NCI-H2171 (cell line): ENCODE results near the gene RICTOR.

Experiments used
- DNase-seq: peaks from one replicate; lab custom pipeline; 2025; lab: John Stamatoyannopoulos, UW

The RICTOR gene, protein sequence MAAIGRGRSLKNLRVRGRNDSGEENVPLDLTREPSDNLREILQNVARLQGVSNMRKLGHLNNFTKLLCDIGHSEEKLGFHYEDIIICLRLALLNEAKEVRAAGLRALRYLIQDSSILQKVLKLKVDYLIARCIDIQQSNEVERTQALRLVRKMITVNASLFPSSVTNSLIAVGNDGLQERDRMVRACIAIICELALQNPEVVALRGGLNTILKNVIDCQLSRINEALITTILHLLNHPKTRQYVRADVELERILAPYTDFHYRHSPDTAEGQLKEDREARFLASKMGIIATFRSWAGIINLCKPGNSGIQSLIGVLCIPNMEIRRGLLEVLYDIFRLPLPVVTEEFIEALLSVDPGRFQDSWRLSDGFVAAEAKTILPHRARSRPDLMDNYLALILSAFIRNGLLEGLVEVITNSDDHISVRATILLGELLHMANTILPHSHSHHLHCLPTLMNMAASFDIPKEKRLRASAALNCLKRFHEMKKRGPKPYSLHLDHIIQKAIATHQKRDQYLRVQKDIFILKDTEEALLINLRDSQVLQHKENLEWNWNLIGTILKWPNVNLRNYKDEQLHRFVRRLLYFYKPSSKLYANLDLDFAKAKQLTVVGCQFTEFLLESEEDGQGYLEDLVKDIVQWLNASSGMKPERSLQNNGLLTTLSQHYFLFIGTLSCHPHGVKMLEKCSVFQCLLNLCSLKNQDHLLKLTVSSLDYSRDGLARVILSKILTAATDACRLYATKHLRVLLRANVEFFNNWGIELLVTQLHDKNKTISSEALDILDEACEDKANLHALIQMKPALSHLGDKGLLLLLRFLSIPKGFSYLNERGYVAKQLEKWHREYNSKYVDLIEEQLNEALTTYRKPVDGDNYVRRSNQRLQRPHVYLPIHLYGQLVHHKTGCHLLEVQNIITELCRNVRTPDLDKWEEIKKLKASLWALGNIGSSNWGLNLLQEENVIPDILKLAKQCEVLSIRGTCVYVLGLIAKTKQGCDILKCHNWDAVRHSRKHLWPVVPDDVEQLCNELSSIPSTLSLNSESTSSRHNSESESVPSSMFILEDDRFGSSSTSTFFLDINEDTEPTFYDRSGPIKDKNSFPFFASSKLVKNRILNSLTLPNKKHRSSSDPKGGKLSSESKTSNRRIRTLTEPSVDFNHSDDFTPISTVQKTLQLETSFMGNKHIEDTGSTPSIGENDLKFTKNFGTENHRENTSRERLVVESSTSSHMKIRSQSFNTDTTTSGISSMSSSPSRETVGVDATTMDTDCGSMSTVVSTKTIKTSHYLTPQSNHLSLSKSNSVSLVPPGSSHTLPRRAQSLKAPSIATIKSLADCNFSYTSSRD (N-terminal part only)

DNA sequence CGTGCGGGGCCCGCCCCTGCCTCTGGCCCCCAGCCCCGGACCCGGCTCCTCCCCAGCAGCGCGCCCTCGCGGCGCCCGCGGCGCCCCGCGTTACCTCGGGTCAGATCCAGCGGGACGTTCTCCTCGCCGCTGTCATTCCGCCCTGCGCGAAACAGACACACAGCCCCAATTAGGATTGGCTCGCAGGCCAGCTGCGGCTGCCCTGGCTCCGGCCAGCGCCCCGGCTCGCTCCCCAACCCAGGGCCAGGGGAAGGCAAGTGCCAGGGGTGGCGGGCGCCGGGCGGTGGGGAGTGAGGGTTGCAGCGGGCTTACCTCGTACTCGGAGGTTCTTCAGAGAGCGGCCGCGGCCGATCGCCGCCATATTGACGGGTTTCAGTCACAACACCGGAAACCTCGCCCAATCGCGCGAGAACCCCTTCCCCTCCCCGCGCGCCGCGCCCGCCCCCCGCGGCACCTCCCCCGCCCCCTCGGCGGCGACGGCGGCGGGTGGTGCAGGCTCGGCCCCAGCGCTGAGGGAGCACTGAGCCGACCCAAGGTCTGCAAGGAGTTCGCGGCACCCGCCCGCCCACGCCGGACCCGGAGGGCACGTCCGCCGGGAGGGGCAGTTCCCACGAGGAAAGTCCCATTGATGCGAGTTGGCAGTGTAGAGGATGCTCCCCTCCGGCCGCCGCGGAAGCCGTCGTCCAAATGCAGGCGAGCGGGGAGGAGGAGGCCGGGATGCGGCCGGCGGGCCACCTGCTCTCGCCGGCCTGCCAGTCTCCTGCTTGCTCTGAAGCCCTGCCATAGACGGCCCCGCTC lies at the start of gene RICTOR:
Gene RICTOR (minus strand): TSS at position 383 of the 798 bp plus-strand sequence. CDS start 22 bp downstream, at position 361.
- peak; percentile 93 for DNase-seq

DNA sequence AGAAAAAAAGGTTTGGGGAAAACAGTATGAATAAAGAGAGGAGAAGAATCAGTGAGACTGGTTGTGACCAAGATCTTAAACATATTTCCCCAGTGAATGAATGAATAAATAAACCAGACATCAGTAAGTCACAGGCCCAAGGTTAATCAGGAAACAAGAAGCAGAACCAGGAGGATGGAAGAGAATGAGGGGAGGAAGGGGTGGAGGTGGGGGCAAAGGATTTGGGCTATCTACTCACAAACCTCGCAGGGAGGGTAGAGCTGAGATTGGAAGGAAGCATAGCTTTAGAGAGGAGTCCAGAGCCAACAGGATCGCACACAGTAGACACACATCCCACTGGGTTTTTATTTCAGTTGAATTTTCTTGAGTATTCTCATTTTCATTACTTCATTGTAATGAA lies 47.7 kb upstream of the RICTOR start:
- DNase-seq, result no peak

DNA sequence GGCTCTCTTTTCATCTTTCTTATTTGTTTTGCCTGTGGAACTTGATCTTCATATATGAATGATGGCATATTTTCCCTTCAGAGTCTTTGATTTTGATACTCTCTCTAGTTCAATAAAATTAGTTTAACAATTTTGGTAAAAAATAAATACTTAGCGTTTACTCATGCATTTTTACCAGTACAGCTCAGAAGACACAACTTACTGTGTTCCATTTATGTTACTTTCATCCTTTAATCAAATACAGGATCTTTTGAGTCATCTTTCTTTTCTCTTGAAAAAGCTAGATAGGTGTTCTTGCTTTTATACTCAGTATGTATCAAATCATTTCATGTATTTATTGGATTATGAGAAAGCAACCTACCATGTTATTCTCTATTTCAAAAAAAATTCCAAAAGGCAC lies 47.1 kb upstream of the RICTOR start:
- DNase-seq, result no peak

DNA sequence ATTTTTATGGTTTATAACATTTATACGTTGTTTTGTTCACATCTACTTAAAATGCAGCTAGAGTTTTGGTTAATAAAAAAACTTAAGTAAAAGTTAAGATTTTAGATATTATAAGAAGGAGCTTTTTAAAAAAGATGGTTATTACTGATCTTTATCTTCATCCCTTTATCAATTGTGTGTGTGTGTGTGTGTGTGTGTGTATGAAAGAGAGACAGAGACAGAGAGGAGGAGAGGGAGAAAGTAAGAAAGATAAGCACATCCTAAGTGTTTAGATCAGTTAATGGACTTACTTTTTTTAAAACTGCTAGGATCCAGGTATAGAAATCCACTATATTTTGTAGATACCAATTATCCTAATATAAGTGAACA lies 45.8 kb upstream of the RICTOR start:
- DNase-seq, result no peak

DNA sequence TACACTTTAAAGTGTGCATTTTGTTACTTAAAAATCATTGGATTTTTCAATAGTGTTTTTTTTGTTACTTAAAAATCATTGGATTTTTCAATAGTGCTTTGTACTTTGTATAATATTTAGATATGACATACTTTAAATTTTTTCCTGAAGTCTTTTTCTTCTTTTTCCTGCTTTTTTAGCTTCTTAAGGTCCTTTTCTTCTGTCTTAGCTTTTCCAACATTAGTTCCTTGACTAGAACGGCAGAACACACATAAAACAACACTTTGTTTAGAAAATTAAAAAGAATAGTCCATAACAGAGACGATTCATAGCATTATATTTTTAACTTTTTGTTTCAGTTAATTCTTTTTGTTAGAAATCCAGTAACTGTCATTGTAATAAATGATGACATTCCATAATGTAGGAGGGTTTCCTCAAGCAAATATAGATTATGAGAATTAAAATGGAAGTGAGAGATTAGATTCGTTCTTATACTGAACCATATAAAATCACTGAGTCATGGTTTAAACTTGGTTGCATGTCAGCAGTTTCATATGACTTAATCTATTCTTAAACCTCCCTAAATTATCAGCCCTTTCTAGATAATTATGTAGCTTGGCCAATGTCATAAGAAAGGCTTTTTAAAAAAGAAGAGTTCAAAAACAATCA lies 45.3 kb upstream of the RICTOR start:
- no peak for DNase-seq

DNA sequence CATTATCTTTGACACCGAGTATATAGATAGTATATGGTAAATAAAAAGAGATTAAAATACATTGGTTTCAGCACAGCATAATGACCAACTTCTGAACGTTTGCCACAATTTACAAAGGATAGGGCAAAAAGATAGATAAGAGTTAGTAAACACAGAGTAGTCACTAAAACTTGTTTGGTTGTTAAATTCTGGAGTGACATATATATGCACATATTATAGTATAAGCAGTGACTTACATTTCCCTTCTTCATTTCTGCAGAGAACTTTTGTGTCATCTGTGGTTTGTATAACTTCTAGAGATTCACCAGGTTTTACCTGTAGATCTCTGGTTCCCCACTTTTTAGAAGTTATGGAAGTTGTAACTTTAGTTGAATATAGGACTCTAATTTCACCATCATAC lies 44.4 kb upstream of the RICTOR start:
- no peak for DNase-seq

DNA sequence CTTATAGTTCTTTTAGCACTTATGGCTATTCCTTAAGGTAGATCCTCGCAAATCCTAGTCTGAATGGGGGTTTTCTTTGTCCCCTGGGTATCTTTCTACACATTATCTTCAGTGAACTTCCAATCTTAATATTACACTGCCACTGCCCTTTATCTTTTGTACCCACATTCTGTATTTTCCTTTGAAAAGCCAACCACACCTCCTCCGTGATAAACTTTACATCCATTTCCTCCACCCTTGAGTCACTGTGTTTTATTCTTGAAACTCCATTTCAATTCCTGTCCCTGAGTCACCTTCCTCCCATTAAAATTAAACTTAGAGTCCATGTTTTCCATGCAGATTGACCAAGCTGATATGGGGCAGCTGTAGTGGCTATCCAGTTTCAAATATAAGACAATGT lies 43.2 kb upstream of the RICTOR start:
- no peak for DNase-seq

DNA sequence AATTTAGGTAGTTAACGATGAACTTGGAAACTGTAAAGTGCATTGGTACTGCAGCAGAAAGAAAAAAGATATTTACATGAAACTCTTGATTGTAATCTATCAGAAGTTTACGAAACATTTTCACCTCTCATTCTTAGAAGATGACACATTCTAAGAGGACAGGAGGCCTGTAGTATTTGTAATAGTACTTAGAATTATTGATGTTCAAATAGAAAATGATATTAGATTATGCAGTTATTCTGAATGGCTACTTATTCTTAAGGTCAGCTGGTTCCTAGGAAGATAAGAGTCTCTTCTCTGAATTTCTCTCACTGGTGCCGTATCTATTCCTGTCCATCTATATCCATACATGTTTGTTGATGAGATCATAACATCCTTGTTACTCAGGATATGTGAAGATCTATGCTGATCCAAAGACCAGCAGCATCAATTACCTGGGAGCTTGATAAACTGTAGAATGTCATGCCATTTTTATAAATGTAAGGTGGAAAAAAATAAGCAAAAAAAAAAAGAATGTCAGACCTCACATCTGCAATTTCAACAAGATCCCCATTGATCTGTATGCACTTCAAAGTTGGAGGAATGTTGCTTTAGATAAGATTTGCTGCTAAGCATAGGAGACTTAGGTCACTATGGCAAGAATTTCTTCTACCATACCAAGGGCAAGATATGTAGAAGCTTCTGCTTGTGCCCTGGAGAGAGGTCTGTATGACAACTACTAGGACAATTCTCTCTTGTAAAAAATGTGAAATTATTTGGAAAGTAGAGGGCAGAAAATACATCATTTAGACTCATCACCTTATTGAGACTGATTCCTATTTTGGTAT lies 42.4 kb upstream of the RICTOR start:
- DNase-seq, result no peak

DNA sequence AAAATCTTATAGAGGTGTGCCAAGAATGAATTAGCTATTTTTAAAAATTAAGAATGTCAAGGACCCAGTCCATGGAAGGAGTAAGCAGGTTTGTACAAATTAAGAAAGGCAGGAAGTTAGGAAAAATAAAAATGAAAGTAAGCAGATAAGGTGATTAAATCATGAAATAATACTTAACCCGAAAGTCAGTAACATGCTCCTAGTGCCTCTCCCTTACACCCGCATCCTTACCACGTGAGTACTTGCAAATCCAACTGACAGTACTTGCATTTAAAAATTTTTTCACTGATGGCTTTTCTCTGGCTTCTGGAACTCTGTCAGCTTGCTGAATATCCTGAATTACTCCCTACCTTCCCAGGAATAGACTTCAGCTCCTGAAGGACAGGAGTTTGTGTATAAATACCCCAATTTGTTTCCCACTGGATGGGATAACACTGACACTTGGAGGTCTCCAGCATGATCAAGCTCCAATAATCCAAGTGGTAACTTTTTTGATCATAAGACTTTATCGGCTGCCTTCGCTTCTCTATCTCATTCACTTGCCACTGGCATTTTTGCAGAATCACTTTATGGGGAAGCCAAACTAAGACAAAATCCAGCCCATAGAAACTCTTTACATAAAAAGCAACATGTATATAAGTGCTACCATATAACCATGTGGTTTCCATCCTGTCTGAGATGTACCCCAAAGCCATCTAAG lies 41.6 kb upstream of the RICTOR start:
- no peak for DNase-seq

DNA sequence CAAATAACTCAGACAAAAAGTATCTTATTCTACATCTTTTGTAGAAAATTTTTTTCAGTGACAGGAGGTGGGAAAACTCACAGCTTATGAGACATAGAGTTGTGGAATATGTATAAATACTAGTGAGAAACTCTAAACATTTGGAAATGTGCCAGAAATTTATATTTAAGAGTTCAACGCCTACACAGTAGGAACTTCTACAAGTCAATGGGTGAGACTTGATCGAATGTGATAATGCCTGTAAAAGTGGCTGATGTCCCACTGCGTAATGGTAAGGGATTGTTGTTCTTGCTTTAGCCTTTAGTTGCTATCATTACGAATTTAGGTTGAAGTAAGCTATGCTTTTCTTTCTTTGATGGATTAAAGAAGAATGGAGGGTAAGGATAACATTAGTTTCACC lies 40.0 kb upstream of the RICTOR start:
- DNase-seq, result no peak

DNA sequence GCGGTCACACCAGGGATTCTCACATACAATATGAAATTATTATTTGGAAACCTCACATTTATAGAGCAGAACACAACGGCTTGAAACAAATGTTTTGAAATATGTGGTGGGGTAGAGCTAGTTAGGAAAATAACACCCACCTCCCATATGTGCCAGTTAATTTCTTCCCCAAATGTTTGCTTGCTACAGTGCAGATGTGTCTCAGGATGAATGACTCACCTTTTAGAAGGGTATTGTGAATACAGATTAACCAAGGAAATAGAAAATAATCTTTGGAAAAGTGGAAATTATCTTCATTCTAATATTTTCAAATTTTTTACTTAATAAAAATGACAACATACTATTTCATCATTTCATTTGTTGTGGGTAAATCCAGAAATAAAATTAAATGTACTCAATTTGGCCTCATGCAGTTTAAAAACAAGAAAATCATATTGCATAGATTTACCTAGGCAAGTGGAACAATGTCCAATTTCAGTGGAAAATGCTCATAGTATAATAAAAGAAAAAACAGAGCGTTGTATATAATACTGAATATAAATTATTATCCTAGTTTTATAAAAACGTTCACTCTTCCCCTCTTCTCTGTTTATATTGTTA lies 39.3 kb upstream of the RICTOR start:
- no peak for DNase-seq

DNA sequence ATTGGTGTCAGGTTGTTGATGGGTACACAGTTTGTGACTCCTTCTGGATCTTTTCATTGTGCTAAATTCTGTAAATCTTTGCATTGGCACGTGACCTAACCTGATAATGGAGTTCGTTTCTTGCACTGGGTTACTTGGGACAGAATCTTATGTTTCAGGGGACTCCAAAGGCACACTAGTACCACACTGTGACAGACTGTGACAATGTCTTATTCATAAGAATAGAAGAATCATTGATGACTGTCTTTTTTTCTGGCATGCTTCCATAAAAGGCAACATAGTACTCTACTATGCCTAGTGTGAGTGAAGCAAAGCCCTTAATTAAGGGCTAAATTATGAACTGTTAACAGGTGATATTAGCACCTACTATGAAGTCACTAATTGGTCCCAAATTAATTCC lies 35.4 kb upstream of the RICTOR start:
- DNase-seq, result no peak

DNA sequence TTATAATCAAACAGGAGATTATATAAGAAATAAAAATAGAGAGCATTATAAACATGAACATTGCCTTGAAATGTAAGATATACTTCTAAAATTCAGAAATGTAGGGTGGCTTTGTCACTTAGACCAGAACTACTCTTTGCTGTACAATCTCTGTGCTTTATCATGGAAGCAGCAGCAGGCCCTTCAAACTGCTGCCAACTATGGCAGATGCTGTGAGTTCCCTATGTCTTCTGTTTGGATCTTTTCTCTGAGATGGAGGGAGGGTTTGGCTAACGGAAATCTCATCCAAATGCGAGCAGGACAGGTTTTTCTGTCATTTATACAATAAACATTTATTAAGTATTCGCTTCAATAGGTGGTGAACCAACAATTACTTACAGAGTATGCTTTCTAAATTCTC lies 34.8 kb upstream of the RICTOR start:
- DNase-seq, result no peak

DNA sequence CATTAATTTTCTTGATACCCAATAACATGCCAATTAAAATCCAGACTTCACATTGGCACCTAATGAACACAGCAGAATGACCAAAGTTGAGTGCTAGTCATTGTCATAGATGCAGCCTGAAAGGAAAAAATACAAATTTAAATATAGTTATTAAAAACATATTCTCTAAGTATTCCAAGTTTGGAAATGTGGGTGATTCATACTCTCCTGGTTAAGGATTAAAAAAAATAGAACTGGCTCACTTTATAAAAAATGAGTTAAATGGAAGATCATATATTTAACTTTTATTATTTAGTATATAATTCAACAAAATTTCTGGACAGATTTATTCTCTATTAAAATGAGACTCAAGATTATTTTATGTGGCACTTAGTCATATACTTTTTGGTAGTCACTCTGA lies 33.2 kb upstream of the RICTOR start:
- no peak for DNase-seq

DNA sequence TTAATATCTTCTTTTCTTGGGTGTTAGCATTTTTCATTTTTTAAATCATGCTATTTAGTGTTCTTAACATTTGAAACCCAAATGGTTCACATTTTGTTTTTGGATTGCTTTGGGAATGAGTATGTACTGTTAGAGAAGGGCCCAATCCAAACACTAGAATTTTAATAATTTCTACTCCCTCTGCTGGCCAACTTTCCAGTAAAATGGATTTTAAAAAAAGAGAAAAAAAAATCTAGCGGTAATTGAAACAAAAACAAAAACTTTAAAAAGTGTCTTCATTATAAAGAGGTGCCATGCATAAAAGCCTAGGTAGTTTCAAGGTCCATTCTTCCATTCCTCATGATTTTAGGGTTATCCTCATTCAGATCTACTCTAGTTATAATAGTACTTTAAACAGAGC lies 32.1 kb upstream of the RICTOR start:
- no peak for DNase-seq

DNA sequence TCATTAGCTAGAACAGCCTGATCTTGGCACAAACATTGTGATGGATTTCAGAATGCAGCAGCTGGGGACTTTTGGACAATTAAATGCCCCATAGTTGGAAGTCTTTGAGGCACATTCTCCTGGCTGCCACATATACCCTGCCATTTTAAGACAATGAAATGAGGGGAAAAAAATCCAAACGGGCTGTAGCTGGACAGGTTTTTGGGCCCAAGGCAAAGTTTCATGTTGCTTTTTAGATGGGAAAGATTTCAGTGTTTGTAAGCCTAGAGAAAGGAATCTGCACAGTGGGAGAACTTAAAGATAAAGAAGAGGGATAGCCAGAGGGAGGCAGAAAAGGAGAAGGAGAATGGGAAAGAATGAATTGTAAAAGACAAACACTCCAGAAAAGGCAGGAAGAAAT lies 30.0 kb upstream of the RICTOR start:
- DNase-seq, result no peak

DNA sequence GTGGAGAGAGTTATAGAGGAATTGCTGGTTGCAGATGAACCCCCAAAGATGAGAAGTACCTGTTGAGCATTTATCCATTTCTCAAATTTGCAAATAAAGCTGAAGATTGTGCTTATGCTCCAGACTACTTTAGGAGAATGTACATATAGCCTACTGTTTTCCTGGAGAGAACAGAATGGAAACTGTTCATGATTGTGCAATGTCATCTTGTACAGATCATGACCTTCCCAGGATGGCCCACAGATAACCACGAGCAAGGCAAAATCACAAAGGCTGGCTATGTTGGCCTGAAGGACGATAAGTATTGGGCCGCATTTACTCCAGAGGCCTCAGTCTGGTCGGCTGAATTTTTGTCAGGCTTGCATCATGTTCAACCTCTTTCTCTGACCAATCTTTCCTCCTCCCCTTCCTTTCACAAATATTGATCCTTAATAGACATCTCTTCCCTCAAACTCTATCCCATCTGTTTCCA lies 28.5 kb upstream of the RICTOR start:
- DNase-seq, result no peak

DNA sequence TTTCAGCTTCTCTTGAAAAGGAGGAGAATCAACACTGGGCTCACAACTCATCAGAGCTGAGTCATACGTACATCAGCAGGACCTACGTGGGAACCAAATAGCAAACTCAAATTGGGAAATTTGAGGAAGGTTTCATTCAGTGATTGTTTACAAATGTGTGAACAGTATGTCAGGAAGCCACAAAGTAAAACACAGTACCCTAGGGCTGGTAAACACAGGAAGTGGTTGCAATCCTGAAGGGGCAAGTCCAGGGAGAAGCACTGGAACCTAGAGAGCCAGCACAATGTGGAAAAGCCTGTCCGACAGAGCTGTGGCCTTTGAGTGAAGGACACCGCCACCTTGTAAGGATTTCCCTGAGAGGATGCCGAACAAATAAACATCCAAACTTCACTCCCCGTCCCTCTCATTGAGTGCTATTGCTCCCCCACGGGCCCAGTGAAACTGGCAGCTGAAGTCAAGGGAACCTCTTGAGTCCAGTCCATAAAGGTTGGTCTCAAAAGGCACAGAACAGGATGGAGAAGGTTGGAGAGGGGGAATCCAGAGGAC lies 26.7 kb upstream of the RICTOR start:
- DNase-seq, result no peak
